Myocyte (in vitro differentiated cells): ENCODE measurements around the gene SPTLC1. TPM values are rescaled to one million over a fixed set of nuclear protein-coding genes. Genes with fewer than 3 reads are reported as not detected.

Experiments
- DNase-seq: peaks from one replicate; pipeline ENCODE4 v3.0.0-alpha.2; 2012; ENCODE audit warnings: low read depth
- total RNA-seq: library from RNA; depleted of rRNA; stranded (reverse); fragments of >200 nt; gene quantifications from 2 replicates; pipeline ENCODE4 v1.2.3, GENCODE V29; 2014

Gene SPTLC1
- total RNA-seq, 1 donor from 2014 or later, result 66.4 TPM

DNA sequence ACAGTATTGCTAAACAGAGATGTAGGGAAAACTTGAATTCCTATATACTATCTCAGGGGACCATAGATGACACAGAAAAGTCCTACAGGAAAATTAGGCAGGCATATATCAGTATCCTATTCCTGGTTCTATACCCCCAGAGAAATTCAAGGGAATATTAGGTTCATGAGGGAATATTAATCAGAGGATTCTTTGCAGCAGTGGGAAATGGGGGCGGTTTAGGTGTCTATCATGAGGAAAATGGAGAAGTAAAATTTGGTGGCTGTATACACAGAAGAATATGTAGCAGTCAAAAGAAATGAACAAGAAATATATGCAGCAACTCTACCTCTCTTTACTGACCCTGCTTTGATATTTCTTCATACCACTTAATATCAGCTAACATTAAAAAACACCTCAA lies 20.0 kb downstream of the SPTLC1 start:
- DNase-seq, result no peak

DNA sequence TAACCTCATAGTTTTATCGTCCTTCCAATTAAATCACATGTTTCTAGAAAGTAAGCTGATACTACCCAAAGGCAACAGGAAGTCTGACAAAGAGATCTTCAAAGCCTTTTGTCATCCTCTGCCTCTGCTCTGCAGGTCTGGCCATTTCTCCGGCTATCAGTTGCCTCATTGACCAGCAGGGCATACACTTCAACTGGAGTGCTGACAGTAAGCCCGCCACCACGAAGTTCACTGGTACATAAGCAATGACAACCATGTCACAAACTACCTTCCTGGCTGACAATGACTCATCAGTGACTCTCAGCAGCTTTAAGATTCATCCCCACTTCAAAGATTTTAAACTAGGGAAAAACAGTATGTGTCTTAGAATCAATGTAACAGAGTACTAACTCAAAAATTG lies 20.6 kb downstream of the SPTLC1 start:
- no peak for DNase-seq

DNA sequence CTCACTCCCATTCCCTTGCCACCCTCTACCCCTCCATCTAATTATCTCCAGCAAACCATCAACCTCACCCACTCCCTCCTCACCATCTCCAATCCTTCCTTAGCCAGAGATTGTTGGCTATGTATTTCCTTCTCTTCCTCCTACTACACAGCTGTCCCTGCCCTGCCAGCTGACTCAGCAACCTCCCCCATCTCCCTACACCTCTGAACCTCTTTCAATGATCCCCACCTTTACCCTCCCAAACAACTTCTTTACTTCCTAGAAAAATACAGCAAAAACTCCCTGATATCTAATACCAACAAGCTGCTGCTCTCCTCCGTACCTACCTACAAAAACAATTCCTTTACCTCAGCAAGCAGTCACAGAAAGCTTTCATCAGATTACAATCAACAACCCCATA lies 37.3 kb downstream of the SPTLC1 start:
- no peak for DNase-seq

DNA sequence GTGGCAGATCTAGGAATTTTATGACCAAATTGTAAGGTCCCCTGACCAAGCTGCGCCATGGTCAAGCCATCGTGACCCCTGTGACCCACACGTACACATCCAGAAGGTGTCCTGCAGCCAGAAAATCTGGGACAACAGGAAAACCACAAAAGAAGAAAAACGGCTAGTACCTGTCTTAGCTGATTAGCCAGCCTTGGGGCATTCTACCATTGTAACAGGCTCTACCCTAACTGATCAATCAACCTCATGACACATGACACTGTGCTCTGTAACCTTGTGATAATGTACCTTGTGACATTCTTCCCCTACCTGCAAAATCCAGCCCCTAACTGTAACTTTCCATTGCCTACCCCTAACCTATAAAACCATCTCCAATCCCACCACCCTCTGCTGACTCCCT lies 43.6 kb downstream of the SPTLC1 start:
- no peak for DNase-seq

DNA sequence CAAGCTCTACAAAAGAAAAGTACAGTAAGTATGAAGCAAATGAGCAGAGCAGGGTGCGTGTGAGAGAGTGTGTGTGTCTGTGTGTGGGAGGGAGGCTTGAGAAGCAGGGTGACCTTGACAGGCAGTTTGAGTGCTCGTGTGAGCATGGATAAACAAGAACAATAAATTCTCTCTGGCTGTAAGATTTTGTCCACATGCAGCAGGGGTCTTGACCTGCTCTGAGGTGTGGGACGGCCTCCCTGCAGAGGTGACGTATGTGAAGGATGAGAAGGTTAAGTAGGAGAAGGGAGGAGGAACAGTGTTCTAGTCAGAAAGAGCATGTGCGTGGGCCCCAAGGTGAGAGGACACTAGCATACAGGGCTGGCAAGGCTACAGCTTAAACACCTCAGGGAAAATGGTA lies 49.0 kb downstream of the SPTLC1 start:
- no peak for DNase-seq

DNA sequence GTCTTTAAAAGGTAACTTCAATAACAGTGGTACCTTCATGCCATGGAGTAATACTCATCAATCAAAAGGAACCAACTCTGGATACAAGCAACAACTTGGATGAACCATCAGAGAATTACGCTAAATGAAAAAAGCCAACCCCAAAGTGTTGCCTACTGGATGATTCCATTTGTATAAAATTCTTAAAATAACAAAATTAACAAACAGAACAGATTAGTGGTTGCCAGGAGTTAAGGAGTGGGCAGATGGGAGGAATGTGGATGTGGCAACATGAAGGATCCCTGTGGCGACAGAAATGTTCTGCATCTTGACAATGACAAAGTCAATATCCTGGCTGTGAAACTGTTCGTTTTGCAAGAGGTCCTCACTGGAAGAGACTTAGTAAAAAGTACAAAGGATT lies 50.5 kb downstream of the SPTLC1 start:
- peak; percentile 27 for DNase-seq

DNA sequence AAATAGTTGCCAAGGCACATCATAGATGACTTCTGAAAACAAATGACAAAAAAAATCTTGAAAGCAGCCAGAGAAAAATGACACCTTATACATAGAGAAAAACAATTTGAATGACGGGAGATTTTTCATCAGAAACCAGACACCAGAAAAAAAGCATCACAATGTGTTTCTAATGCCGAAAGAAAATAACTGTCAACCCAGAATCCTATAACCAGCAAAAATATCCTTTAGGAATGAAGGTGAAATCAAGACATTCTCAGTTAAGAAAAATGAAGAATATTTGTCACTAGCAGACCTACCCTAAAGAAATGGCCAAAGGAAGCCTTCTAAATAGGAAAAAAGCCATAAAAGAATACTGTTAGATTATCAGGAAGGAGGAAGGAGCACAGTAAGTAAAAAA lies 54.0 kb downstream of the SPTLC1 start:
- DNase-seq, result no peak

DNA sequence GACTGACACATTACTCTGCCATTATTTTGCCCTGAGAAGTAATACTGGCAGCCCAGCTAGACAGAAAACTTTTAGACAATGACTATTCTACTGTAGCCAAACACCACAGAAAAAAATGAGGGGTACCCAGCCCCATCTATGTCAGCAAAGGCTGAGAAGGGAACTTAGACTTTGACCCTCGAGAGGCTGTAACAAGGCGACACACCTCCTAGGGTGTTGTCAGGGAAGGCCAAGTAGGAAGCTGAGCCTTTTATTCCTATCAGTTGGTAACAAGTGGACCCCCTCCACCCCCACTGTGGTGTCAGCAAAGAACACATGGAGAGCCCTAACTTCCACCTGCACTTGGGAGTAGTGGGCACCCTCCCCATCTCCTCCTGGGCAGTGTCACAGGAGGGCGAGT lies 55.6 kb downstream of the SPTLC1 start:
- DNase-seq, result no peak

DNA sequence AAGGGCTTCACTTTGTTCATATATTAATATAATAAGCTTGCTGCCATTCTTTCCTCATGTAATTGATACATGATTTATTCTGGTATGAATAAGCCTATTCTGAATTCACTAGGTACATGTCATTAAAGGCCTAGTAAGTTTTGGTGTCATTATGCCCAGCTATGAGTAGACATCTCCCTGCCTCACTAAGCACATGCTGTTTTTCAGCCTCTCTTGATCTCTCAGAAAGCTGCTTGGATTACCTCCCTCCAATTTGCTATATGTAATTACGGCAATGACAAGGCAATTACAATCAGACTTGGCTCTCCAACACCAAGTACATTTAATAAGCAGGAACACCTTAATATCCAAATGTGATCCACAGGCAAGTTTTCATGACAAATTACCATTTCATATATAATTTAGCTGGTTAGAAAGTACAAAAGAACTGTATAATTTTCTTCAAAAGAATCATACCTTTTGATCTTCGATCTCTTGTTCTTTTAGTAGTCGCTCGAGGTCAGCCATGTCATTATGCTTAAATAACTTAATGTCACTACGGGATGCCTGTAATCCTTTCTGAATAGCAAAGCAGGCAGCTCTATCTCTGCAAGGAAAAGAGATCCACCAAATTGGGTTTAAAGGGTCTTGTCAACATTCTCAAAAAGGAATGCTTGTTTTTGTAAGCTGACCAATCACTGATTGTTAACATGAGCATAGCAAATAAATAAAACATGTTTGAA lies 56.3 kb downstream of the SPTLC1 start:
- DNase-seq, result no peak

DNA sequence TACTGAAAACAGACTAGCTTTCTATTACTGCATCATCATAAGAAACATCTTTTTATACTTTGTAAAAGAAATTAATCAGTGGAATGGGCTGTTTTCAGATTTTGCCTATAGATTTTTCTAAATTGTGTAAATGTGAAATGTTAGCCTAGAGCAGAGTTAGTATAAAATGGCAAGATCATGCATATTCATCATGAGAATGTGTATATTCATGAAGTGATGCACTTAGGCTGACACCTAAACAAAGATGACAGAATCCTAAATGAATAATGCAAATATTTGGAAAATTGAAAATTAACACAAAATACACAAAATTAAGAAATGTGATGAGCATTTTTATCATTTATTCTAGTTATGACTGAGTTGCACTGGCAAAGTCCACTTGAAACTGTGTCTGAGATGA lies 57.2 kb downstream of the SPTLC1 start:
- no peak for DNase-seq

DNA sequence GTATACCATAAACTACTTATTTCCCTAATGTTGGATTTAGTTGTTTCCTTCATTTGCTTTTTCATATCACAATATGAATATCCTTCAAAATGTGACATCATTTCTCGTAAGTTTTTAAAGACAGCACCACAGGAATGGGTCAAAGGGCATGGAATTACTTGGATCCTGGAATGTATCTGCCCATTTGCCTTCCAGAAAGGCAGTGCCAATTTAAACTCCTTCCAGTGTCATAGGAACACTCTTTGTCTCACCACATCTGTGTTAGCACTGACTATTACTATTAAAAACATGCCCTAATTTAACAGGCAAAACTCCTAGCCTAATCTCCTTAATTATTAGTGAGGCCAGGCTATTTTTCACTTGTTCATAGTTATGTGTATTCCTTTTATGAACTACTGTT lies 58.0 kb downstream of the SPTLC1 start:
- no peak for DNase-seq

DNA sequence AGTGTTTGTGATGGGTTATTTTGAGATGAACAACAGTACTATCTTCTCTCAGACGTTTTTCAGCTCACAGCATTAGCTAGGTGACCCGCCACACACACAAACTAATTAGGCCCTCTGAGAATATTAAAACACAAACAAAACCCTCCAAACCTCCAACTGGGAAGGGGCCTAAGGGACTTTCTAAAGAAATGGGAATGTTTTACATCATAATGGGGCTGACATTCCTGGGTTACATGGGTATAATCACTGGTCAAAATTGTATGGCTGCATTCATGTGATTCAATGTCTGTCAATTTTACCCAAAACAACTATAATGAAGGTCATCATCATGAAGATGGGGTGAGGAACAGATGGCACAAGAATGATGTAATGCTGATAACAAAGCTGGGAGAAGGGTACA lies 59.6 kb downstream of the SPTLC1 start:
- no peak for DNase-seq

DNA sequence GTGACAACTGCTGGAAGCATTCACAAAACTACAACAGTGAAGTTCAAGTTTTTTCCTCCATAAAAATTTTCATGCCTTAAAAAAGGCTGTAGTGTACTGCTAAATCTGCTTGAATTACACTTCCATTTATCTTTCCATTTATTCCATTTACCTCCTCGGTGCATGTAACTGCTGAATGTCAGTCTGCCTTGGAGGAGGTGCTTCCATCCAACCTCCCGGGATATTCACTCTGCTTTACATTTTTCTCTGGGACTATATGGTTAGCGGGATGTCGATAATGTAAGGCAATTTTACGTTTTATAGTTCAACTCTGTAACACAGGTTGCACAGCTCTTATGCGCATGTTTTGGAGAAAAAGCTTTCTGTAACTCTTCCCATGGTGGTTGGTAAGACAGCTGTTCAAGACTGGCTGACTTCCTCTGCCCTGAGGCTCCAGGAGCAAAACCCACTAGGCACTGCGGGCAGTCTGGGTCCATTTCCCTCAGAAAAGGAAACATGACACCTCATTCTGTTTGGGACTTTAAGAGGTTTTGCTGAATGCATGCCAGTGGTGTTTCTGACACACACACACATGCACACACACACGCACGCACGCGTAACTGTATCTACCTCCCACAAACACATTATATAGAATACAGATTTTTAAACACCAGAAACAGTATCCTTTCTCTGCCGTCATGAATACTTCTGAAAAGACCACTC lies 66.1 kb downstream of the SPTLC1 start:
- DNase-seq, result peak; percentile 57

DNA sequence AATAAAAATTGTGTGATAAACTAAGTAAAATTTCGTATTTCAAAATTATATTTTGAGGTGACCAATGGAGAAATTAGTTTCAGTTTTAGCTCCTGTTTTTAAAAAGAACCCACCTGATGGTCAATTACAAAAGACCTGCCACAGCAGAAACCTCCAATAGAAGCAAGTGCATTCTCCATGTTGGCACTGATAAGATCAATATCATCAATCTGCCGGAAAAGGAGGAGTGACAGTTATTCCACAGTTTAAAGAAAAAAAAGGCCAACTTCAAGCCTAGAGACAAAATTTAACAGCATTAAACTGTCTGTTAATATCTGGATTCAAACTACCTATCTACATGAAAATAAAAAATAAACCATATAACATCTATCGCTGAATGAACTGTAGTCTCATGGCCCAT lies 67.7 kb downstream of the SPTLC1 start:
- DNase-seq, result no peak

DNA sequence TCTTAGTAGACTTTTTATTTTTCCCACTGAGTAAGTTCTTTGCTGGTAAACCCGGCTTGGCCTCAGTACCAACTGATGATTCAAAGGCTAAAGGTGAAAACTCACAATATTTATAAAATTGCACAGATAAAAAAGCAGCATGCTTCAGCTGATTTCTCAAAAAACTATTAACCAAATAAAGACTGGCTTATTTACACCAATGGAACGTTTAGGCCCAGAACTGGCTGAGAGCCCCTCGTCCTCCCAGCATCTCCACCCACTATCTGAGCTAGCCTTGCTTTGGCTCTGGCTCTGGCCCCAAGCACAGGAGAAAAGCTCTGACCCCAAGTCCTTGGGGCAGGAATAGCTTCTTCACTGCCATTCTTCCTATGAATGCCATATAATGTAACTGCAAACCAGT lies 68.5 kb downstream of the SPTLC1 start:
- no peak for DNase-seq

DNA sequence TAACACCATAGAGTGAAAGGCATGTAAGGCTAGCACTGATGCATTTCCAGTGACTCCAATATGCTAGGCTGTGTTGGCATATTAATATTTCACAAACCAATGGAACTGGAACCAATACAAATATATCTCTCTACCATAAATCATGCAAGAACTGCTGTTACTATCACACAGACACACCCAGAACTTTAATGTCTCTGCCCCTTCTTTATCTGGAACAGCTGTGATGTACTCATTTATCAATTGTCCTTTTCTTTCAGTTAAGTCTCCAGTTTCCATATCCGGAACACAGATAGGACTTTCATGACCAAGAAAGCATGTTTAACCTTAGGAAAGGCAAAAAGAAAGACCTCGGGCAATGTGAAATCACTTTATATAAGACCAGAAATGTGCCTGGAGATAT lies 70.3 kb downstream of the SPTLC1 start:
- no peak for DNase-seq

DNA sequence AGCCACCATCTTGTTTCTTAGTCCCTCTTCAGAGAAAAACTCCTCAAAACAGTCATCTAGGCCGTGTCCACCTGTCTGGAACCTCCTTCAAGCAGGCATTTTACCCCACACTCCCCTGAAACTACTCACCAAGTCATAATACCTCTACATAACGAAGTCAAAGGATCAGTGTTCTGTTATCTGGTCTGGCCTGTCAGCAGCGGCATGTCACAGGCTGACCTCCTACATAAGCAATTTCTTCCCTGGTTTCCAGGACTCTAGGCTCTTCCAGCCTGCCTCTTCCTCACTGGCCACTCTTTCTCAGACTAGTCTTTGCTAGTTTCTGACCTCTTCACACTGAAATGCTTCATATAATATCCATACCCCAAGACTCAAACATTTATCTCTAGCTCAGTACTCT lies 72.2 kb downstream of the SPTLC1 start:
- no peak for DNase-seq

DNA sequence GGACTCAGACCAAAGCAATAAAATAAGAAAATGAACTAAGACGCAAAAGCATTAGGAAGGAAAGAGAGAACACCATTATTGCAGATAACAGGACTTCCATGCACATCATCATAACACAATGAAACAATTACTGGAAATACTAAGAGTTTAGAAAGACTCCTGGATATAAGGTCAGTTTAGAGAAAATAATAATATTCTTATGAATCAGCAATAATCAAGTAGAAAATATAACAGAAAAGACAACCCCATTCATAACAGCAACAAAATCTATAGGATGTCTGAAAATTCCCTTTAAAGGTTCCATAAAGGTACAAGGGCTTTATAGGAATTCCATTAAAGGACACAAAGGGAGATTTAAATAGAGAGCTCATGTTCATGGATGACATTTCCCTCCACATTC lies 73.0 kb downstream of the SPTLC1 start:
- DNase-seq, result no peak

DNA sequence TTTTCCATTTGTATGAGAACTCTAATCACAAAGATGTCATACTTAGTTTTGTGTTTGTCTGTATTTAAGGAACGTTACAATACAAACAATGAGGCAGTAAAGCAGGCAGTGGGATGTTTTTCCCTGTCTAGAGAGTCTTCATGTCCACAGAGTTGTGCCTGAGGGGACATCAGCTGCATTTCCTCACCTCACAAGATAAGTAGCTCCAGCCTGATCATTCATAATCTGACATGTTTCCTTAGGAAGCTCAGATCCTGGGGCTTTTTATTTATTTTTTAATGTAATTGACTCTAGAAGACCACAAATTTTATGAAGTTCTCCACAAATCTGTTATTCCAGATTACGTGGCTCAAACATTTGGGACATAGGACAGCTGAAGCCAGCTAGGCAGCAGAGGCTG lies 78.5 kb downstream of the SPTLC1 start:
- DNase-seq, result no peak

DNA sequence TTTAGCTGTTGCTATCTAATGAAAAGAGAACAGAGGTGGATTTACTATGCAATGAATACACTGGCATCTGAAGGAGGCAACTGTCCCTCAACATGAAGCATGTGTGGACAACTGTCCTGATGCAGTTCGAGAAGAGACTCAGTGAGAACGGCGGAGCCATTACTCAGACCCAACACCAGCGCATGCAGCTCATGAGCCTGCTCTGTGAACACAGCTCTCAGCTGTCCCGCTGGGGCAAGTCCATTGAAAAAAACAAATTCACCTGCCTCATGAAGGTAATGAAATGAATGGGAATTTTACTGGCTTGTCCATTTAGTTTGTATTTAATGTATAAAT lies 78.8 kb downstream of the SPTLC1 start:
- DNase-seq, result no peak

DNA sequence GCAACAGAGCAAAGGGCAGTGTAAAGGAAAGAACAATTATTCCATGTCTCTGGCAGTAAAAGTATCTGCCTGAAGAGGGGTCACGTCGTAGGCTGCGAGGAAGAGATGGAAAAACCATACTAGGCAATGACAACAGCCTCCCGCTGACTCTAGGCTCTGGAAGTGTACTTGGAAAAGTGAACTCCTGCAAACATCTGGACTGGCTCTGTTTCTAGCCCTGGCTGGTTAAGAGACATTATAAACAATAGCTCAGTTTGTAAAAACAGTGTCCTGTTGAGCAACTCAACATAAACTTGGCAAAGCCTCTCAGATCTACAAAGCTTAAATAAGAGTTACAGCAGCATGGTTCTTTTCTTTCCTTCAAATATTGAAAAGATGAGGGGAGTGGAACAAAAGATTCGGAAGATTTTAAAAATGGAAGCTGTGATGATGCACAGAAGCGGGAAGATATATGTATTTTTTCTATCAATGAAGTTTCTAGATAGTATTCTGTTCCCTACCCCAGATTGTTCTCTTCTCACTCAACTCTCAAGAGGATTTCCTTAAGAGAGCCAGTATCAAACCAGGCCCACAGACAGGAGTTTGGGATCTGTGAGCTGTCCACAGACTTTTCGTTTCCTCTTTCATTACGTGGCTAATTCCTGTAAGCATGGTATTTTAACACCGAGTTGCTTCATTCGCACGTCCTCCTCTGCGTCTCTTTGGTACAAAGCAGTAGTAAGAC lies 79.4 kb downstream of the SPTLC1 start:
- DNase-seq, result no peak

DNA sequence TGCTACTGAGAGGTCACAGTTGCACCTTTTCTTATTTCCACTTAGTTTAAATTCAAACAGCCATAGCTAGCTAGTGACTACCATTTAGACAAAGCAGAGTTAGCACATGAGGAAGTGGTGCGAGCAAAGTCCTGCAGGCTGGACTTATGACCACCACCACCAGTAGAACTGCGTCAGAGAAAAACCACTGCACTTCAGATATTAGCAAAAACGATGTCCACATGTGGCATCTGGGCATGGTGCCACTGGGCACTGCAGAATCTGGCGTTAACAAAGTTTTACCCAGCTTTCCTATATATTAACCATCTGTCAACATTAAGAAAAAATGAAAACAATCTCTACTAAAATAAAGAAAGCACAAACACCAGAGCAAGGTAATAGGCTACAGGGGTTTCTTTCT lies 80.1 kb downstream of the SPTLC1 start:
- no peak for DNase-seq

DNA sequence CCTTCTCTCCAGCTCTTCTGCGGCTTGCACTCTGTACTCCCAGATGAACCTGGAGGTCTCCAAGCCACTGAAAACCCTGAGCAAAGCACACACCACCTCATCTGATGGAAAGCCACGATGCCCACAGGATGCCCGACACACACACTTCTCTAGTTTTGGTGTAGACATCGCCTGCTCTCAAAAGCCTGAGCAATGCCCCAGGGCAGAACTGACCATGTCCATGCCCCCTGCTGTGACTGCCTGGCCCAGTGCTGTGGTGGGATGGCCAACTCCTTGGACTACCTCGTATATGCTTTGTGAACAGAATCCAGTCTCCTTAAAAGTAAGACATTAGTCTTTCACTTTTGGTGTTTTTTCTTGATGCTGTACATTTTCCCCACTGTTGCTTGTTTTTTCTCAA lies 81.2 kb downstream of the SPTLC1 start:
- no peak for DNase-seq
